GM10248 (cell line): ENCODE results near the gene WBP1L.
"Not testable (repeated sequence)": the region's sequence is repeated elsewhere in the genome, so short reads cannot be mapped to it uniquely, and the experiment has no call there.

Experiments used
- CTCF ChIA-PET: fragments of 300-600 bp; sonication (Branson Sonifier 250); formaldehyde crosslinking; extraction: SDS; loops from one replicate; lab custom pipeline; 2021; ENCODE audit warnings: antibody characterized with exemption; lab: Yijun Ruan, JAX
- POLR2A ChIA-PET: fragments of 350-650 bp; sonication (Branson Sonifier 250); formaldehyde crosslinking; extraction: SDS; loops from one replicate; lab custom pipeline; 2020; ENCODE audit warnings: antibody characterized with exemption; lab: Yijun Ruan, JAX
- DNase-seq: peaks from one replicate; pipeline ENCODE4 v3.0.0; 2012; ENCODE audit errors: extremely low spot score
- CTCF ChIP-seq: IDR thresholded peaks from 2 replicates; pipeline ENCODE4 v1.5.1; 2012; ENCODE audit warnings: mild to moderate bottlenecking, low read depth; ENCODE audit errors: extremely low read depth, missing control alignments, control extremely low read depth

The WBP1L gene

GRCh38 chr10:102752934-102753664 is 9.4 kb downstream of the WBP1L start:
- CTCF ChIA-PET, result interaction anchor here (0.7 to 4.6 kb wide), 19 partner anchors 10 to 491 kb away, joined by 3 to 41 read pairs (median 5); partner anchors contain the start of genes ARL3, SFXN2 and WBP1L
- DNase-seq, result peak; percentile 36
- TF ChIP-seq CTCF, result peak; percentile 53
- POLR2A ChIA-PET, result no interaction called here

GRCh38 chr10:102753718-102754117 is 10.0 kb downstream of the WBP1L start:
- no peak for TF ChIP-seq CTCF
- ChIA-PET CTCF (interaction anchor here (1.0 to 4.6 kb wide), 14 partner anchors 11 to 147 kb away, joined by 3 to 41 read pairs (median 5); partner anchors contain the start of gene WBP1L), POLR2A (no interaction called here)
- DNase-seq, result no peak

GRCh38 chr10:102757323-102757722 is 13.6 kb downstream of the WBP1L start:
- TF ChIP-seq CTCF, result no peak
- DNase-seq, result no peak
- POLR2A ChIA-PET, result no interaction called here
- CTCF ChIA-PET, result interaction anchor here (1.3 kb wide), 2 partner anchors 9 to 77 kb away, joined by 3 to 5 read pairs; no protein-coding TSS in a partner anchor

GRCh38 chr10:102758240-102758932 is 14.6 kb downstream of the WBP1L start:
- DNase-seq, result no peak
- TF ChIP-seq CTCF, result no peak
- ChIA-PET POLR2A (no interaction called here), CTCF (no interaction called here)

- CTCF ChIA-PET, DNase-seq, POLR2A ChIA-PET: not testable (repeated sequence)
Observed at GRCh38 chr10:102758933-102759262, 15.2 kb downstream of the WBP1L start.

GRCh38 chr10:102759497-102760210 is 15.9 kb downstream of the WBP1L start:
- ChIA-PET CTCF (interaction anchor here (0.8 kb wide), 1 partner anchor 40 kb away, joined by 3 read pairs; no protein-coding TSS in a partner anchor), POLR2A (no interaction called here)
- no peak for TF ChIP-seq CTCF
- DNase-seq, result no peak

GRCh38 chr10:102761981-102762380 is 18.2 kb downstream of the WBP1L start:
- CTCF ChIA-PET, result interaction anchor here (6.1 kb wide), 1 partner anchor 9 kb away, joined by 41 read pairs; no protein-coding TSS in a partner anchor
- TF ChIP-seq CTCF, result no peak

More at GRCh38 chr10:102761981-102762380, 18.2 kb downstream of the WBP1L start:
- DNase-seq, result no peak
- POLR2A ChIA-PET, result no interaction called here
